Thyroid gland (tissue), 4 donors: ENCODE measurements around the gene PRPH.

Experiments used
- POLR2A ChIP-seq, 2 donors: fragments of 450-650 bp; IDR thresholded peaks; one replicate each; pipeline ENCODE4 v1.6.1; 2017; ENCODE audit warnings: antibody characterized with exemption in 2 of 2, mild to moderate bottlenecking in 2 of 2, moderate library complexity in 1 of 2
- TF ChIP-seq, protein P1 (sequence below), 6 experiments: fragments of 200-600 bp in 3 of 6; fragments of 450-650 bp in 3 of 6; sonication (generic) in 3 of 6; IDR thresholded peaks; one replicate each; pipeline ENCODE4 v1.5.1; 2016 to 2019; ENCODE audit warnings: antibody characterized with exemption in 6 of 6, mild to moderate bottlenecking in 2 of 6, inconsistent platforms in 1 of 6, moderate library complexity in 1 of 6

DNA sequence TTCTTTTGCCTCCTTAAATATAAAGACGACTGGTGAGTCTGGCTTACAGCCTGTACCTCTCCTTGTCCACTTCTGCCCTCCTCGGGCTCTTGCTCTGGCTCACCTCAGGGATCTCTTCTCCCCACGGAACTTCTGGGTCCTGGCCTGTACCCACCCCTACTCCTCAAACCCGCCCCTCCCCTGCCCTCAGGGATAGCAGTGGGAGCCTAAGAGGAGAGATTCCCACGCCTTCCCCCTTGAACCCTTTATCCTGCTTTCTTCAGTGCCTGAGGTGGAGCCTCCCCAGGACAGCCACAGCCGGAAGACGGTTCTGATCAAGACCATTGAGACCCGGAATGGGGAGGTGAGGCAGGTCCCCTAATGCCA, 2.7 kb downstream of the PRPH start:
- TF ChIP-seq, protein P1, sequence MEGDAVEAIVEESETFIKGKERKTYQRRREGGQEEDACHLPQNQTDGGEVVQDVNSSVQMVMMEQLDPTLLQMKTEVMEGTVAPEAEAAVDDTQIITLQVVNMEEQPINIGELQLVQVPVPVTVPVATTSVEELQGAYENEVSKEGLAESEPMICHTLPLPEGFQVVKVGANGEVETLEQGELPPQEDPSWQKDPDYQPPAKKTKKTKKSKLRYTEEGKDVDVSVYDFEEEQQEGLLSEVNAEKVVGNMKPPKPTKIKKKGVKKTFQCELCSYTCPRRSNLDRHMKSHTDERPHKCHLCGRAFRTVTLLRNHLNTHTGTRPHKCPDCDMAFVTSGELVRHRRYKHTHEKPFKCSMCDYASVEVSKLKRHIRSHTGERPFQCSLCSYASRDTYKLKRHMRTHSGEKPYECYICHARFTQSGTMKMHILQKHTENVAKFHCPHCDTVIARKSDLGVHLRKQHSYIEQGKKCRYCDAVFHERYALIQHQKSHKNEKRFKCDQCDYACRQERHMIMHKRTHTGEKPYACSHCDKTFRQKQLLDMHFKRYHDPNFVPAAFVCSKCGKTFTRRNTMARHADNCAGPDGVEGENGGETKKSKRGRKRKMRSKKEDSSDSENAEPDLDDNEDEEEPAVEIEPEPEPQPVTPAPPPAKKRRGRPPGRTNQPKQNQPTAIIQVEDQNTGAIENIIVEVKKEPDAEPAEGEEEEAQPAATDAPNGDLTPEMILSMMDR (IDR thresholded peaks at IDR 0.05) = no peak
- TF ChIP-seq POLR2A (IDR thresholded peaks at IDR 0.05) = no peak
